ENCODE data around the gene CCDC7.
"Not testable (repeated sequence)": the region's sequence is repeated elsewhere in the genome, so short reads cannot be mapped to it uniquely, and the experiment has no call there.

The CCDC7 gene

GRCh38 chr10:32680803-32681557 is 235.0 kb downstream of the CCDC7 start:
- DNase-seq (ENCODE audit: low read depth), result no peak
- no peak for TF ChIP-seq CTCF (conservative IDR thresholded peaks at IDR 0.05; ENCODE audit: low read depth, low read length)
- no peak overlapping the region for H3K4me3 ChIP-seq (ENCODE audit: low read depth, low read length)

- H3K4me3 ChIP-seq (ENCODE audit: low read depth, low read length), result no peak overlapping the region
- no peak for TF ChIP-seq CTCF (conservative IDR thresholded peaks at IDR 0.05; ENCODE audit: low read depth, low read length)
- no peak for DNase-seq (ENCODE audit: low read depth)
Observed at GRCh38 chr10:32684291-32684690, 238.4 kb downstream of the CCDC7 start.

GRCh38 chr10:32687116-32687515 is 241.2 kb downstream of the CCDC7 start:
- no peak for TF ChIP-seq CTCF (conservative IDR thresholded peaks at IDR 0.05; ENCODE audit: low read depth, low read length)
- no peak overlapping the region for H3K4me3 ChIP-seq (ENCODE audit: low read depth, low read length)
- no peak for DNase-seq (ENCODE audit: low read depth)

GRCh38 chr10:32687546-32687945 is 241.6 kb downstream of the CCDC7 start:
- no peak for TF ChIP-seq CTCF (conservative IDR thresholded peaks at IDR 0.05; ENCODE audit: low read depth, low read length)
- H3K4me3 ChIP-seq (ENCODE audit: low read depth, low read length), result no peak overlapping the region
- no peak for DNase-seq (ENCODE audit: low read depth)

GRCh38 chr10:32692174-32692573 is 246.2 kb downstream of the CCDC7 start:
- peak; percentile 2 for DNase-seq (ENCODE audit: low read depth)
- TF ChIP-seq CTCF (conservative IDR thresholded peaks at IDR 0.05; ENCODE audit: low read depth, low read length), result no peak
- H3K4me3 ChIP-seq (ENCODE audit: low read depth, low read length), result no peak overlapping the region

- DNase-seq (ENCODE audit: low read depth), result no peak
- no peak for TF ChIP-seq CTCF (conservative IDR thresholded peaks at IDR 0.05; ENCODE audit: low read depth, low read length)
- no peak overlapping the region for H3K4me3 ChIP-seq (ENCODE audit: low read depth, low read length)
Observed at GRCh38 chr10:32693441-32693979, 247.6 kb downstream of the CCDC7 start.

GRCh38 chr10:32699683-32700082 is 253.7 kb downstream of the CCDC7 start:
- H3K4me3 ChIP-seq (ENCODE audit: low read depth, low read length); DNase-seq (ENCODE audit: low read depth): not testable (repeated sequence)
